ENCODE results near the gene MAVS.

MAVS gene

GRCh38 chr20:3846740-3847428, at the start of gene MAVS:
TSS of gene MAVS (plus strand) at chr20:3846834. CDS start at chr20:3854625, 7,791 bp downstream.
- peak; percentile 75 to 88 (median 75) for DNase-seq (ENCODE audit: low read depth in 3 of 3)

GRCh38 chr20:3797226-3797545, 49.4 kb upstream of the MAVS start:
- no peak for DNase-seq (ENCODE audit: low read depth in 3 of 3)

- DNase-seq (ENCODE audit: low read depth in 3 of 3): peak in 1 of 3 experiments; percentile 50
These were observed 48.9 kb upstream of the MAVS start for GRCh38 chr20:3797592-3798372.

- DNase-seq (ENCODE audit: low read depth in 3 of 3): no peak
These were observed 48.3 kb upstream of the MAVS start for GRCh38 chr20:3798373-3798768.

GRCh38 chr20:3798908-3799248, 47.8 kb upstream of the MAVS start:
- DNase-seq (ENCODE audit: low read depth in 3 of 3): no peak

- no peak for DNase-seq (ENCODE audit: low read depth in 3 of 3)
These were observed 46.3 kb upstream of the MAVS start for GRCh38 chr20:3800256-3800877.

- no peak for DNase-seq (ENCODE audit: low read depth in 3 of 3)
These were observed 45.8 kb upstream of the MAVS start for GRCh38 chr20:3800878-3801260.

GRCh38 chr20:3801299-3801698, 45.3 kb upstream of the MAVS start:
- no peak for DNase-seq (ENCODE audit: low read depth in 3 of 3)

- no peak for DNase-seq (ENCODE audit: low read depth in 3 of 3)
These were observed 44.8 kb upstream of the MAVS start for GRCh38 chr20:3801846-3802245.

- no peak for DNase-seq (ENCODE audit: low read depth in 3 of 3)
These were observed 44.0 kb upstream of the MAVS start for GRCh38 chr20:3802524-3803239.

GRCh38 chr20:3803289-3803688, 43.3 kb upstream of the MAVS start:
- no peak for DNase-seq (ENCODE audit: low read depth in 3 of 3)

- no peak for DNase-seq (ENCODE audit: low read depth in 3 of 3)
These were observed 42.8 kb upstream of the MAVS start for GRCh38 chr20:3803854-3804253.

GRCh38 chr20:3804254-3804751, 42.3 kb upstream of the MAVS start:
- DNase-seq (ENCODE audit: low read depth in 3 of 3): no peak

GRCh38 chr20:3804781-3805180, 41.9 kb upstream of the MAVS start:
- no peak for DNase-seq (ENCODE audit: low read depth in 3 of 3)

- DNase-seq (ENCODE audit: low read depth in 3 of 3): no peak
These were observed 38.1 kb upstream of the MAVS start for GRCh38 chr20:3808544-3808943.

- peak; percentile 85 to 93 (median 86) for DNase-seq (ENCODE audit: low read depth in 3 of 3)
These were observed 35.0 kb upstream of the MAVS start for GRCh38 chr20:3811467-3812258.

- DNase-seq (ENCODE audit: low read depth in 3 of 3): no peak
These were observed 34.4 kb upstream of the MAVS start for GRCh38 chr20:3812259-3812681.

- no peak for DNase-seq (ENCODE audit: low read depth in 3 of 3)
These were observed 33.4 kb upstream of the MAVS start for GRCh38 chr20:3812975-3813847.

GRCh38 chr20:3813848-3814581, 32.6 kb upstream of the MAVS start:
- DNase-seq (ENCODE audit: low read depth in 3 of 3): peak in 1 of 3 experiments; percentile 44

All from stimulated activated CD4-positive, alpha-beta T cell treated with anti-CD3 and anti-CD28 coated beads, TNF-alpha, amount 100 ng/mL, for 24 hours (primary cell).